Panc1 (cell line): Measurements from ENCODE around the gene CNN2. TPM values are rescaled to one million over a fixed set of nuclear protein-coding genes. Genes with fewer than 3 reads are reported as not detected.
A peak's percentile ranks its signal among the peaks of the same experiment; 100 is the strongest.

ENCODE experiments used
- ATAC-seq: fragments of 200-7000 bp; cut with Tn5 transposase; 2 replicates; pipeline ENCODE4 v1.9.1; 2020; ENCODE audit warnings: mild to moderate bottlenecking, moderate library complexity
- BruUV-seq: library from RNA; stranded (reverse); fragments of 400-500 nt; replicated peaks from 2 replicates; lab custom pipeline; 2021; lab: Mats Ljungman, UMichigan
- CTCF ChIA-PET: fragments of 300-600 bp; sonication (Branson Sonifier 250); formaldehyde crosslinking; loops from one replicate; lab custom pipeline; 2022; ENCODE audit warnings: antibody characterized with exemption; lab: Charles Lee
- POLR2A ChIA-PET: fragments of 300-600 bp; sonication (Branson Sonifier 250); formaldehyde crosslinking; loops from one replicate; lab custom pipeline; 2022; ENCODE audit warnings: antibody characterized with exemption; lab: Charles Lee
- DNase-seq: peaks from one replicate; pipeline ENCODE4 v3.0.0-alpha.2; 2010; ENCODE audit warnings: low read depth, low spot score
- H3K27ac ChIP-seq: 2 replicates; pipeline ENCODE4 v1.5.1; 2011; ENCODE audit warnings: mild to moderate bottlenecking, low read length, inconsistent platforms
- H3K27me3 ChIP-seq: fragments of 200-500 bp; sonication (Bioruptor generic); 2 replicates; pipeline ENCODE4 v1.6.0; 2014; ENCODE audit warnings: low read length, inconsistent platforms; ENCODE audit not compliant: control insufficient read depth, insufficient read depth
- H3K36me3 ChIP-seq: fragments of 200-500 bp; sonication (Bioruptor generic); 2 replicates; pipeline ENCODE4 v1.5.1; 2014; ENCODE audit warnings: inconsistent platforms, mild to moderate bottlenecking, low read length, moderate library complexity; ENCODE audit not compliant: control insufficient read depth, insufficient read depth
- H3K4me1 ChIP-seq: 2 replicates; pipeline ENCODE4 v1.5.1; 2011; ENCODE audit warnings: inconsistent platforms, mild to moderate bottlenecking, low read length, moderate library complexity; ENCODE audit not compliant: control insufficient read depth, insufficient read depth
- H3K4me3 ChIP-seq, 2 experiments: 2 replicates each; pipeline ENCODE4 v1.5.1; 2011 to 2012; ENCODE audit warnings: low read depth in 2 of 2, low read length in 2 of 2, mild to moderate bottlenecking in 2 of 2, inconsistent platforms in 1 of 2, moderate library complexity in 1 of 2
- H3K9me3 ChIP-seq: fragments of 200-500 bp; sonication (Bioruptor generic); 2 replicates; pipeline ENCODE4 v1.5.1; 2014; ENCODE audit warnings: low read depth, mild to moderate bottlenecking, inconsistent platforms, low read length, moderate library complexity; ENCODE audit not compliant: control insufficient read depth, insufficient read depth
- POLR2AphosphoS5 ChIP-seq: IDR thresholded peaks from 2 replicates; pipeline ENCODE4 v1.6.1; 2012; ENCODE audit warnings: mild to moderate bottlenecking, low read depth, low read length, moderate library complexity
- REST ChIP-seq, 2 experiments: IDR thresholded peaks; 2 replicates each; pipeline ENCODE4 v1.6.1; 2011 to 2012; ENCODE audit warnings: low read depth in 2 of 2, control low read depth in 1 of 2, low read length in 1 of 2, mild to moderate bottlenecking in 1 of 2, moderate library complexity in 1 of 2; ENCODE audit not compliant: insufficient read depth in 1 of 2
- SIN3A ChIP-seq: IDR thresholded peaks from 2 replicates; pipeline ENCODE4 v1.6.1; 2012; ENCODE audit warnings: low read depth, mild to moderate bottlenecking, low read length, moderate library complexity, borderline replicate concordance; ENCODE audit not compliant: insufficient read depth
- TCF7L2 ChIP-seq: IDR thresholded peaks from 2 replicates; pipeline ENCODE4 v1.6.1; 2011; ENCODE audit warnings: mild to moderate bottlenecking, low read depth, low read length, inconsistent platforms
- in situ Hi-C: cut with HindIII; loops from 2 replicates; pipeline ENCODE4 v1.10.0; 2016; ENCODE audit warnings: low sequenced_read_pairs, low pct_unique_long_range_greater_than_20kb
- intact Hi-C: fragments of 100-400 bp; cut with micrococcal nuclease; formaldehyde crosslinking; loops from one replicate; pipeline ENCODE4 v1.10.0; 2022; ENCODE audit not compliant: unreplicated experiment
- total RNA-seq: library from RNA; stranded (reverse); gene quantifications from one replicate; pipeline ENCODE4 v1.2.1, GENCODE V29; 2021; ENCODE audit not compliant: unreplicated experiment
- TF ChIP-seq, protein P1 (sequence below): fragments of 450-650 bp; IDR thresholded peaks from 2 replicates; pipeline ENCODE4 v1.5.1; 2017; ENCODE audit warnings: mild to moderate bottlenecking

CNN2 gene
- total RNA-seq, 1 experiment from 2014 or later: 203 TPM

GRCh38 chr19:1028062-1028926 is 1.9 kb downstream of the CNN2 start:
- peaks cover 9% of the 10 kb centered on the region; the same call in 1 of the 2 replicates for H3K36me3 ChIP-seq
- peak; percentile 14; the same call in 1 of the 2 replicates for TF ChIP-seq SIN3A
- TF ChIP-seq POLR2AphosphoS5: no peak
- peak; percentile 84 for TF ChIP-seq TCF7L2
- intact Hi-C loops (no loop called here), in situ Hi-C loops (no loop called here)
- no TSS peak for BruUV-seq
- ChIA-PET CTCF (interaction anchor here (0.6 kb wide), 2 partner anchors 193 to 348 kb away, joined by 7 to 17 read pairs; no protein-coding TSS in a partner anchor), POLR2A (interaction anchor here (0.6 to 0.7 kb wide), 3 partner anchors 13 to 329 kb away, joined by 5 to 11 read pairs (median 7); no protein-coding TSS in a partner anchor)
- H3K27me3 ChIP-seq: no peaks in the 10 kb centered on the region
- peak overlapping the region; percentile 82 to 94 for H3K4me3 ChIP-seq
- peak overlapping the region; percentile 94 for H3K27ac ChIP-seq
- DNase-seq (no peak), ATAC-seq (peak; percentile 71)
- H3K4me1 ChIP-seq: peaks cover 8% of the 10 kb centered on the region
- no peaks in the 10 kb centered on the region for H3K9me3 ChIP-seq

DNA sequence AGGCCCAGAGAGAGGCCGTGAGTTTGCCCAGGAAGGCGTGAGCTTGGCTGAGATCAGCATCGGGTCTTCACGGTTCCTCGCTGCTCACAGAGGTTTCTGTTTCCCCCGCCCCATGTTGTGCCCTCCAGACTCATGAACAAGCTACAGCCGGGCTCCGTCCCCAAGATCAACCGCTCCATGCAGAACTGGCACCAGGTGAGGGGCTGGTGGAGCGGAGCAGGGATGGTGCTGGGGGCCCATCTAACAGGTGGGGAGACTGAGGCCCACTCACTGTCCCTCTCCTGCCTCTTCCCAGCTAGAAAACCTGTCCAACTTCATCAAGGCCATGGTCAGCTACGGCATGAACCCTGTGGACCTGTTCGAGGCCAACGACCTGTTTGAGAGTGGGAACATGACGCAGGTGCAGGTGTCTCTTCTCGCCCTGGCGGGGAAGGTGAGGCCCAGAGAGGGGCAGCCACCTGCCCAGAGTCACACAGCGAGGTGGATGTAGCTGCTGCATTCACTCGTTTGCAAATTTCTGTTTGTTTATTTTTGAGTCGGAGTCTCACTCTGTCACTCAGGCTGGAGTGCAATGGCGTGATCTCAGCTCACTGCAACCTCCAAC is 6.0 kb downstream of the CNN2 start:
- ChIA-PET CTCF (no interaction called here), POLR2A (no interaction called here)
- no peak for ATAC-seq
- no peak overlapping the region for H3K4me3 ChIP-seq
- in situ Hi-C loops: no loop called here
- H3K27ac ChIP-seq: no peak overlapping the region
- H3K27me3 ChIP-seq: no peaks in the 10 kb centered on the region
- no peaks in the 10 kb centered on the region for H3K9me3 ChIP-seq
- DNase-seq: no peak
- intact Hi-C loops: no loop called here
- no peak for TF ChIP-seq TCF7L2
- peaks cover 8% of the 10 kb centered on the region for H3K4me1 ChIP-seq
- no TSS peak for BruUV-seq
- peaks cover 5% of the 10 kb centered on the region; the same call in 1 of the 2 replicates for H3K36me3 ChIP-seq

GRCh38 chr19:1035998-1036621 is 9.7 kb downstream of the CNN2 start:
- H3K9me3 ChIP-seq: no peaks in the 10 kb centered on the region
- H3K27me3 ChIP-seq: no peaks in the 10 kb centered on the region
- CTCF ChIA-PET: no interaction called here
- TF ChIP-seq TCF7L2 (no peak), REST (IDR thresholded peaks at IDR 0.05; ENCODE audit: insufficient read depth in 1 of 2, low read depth in 2 of 2, low read length in 1 of 2) (no peak), SIN3A (no peak)
- TF ChIP-seq, protein P1, sequence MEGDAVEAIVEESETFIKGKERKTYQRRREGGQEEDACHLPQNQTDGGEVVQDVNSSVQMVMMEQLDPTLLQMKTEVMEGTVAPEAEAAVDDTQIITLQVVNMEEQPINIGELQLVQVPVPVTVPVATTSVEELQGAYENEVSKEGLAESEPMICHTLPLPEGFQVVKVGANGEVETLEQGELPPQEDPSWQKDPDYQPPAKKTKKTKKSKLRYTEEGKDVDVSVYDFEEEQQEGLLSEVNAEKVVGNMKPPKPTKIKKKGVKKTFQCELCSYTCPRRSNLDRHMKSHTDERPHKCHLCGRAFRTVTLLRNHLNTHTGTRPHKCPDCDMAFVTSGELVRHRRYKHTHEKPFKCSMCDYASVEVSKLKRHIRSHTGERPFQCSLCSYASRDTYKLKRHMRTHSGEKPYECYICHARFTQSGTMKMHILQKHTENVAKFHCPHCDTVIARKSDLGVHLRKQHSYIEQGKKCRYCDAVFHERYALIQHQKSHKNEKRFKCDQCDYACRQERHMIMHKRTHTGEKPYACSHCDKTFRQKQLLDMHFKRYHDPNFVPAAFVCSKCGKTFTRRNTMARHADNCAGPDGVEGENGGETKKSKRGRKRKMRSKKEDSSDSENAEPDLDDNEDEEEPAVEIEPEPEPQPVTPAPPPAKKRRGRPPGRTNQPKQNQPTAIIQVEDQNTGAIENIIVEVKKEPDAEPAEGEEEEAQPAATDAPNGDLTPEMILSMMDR: no peak
- no peak overlapping the region for H3K4me3 ChIP-seq
- no peak for DNase-seq
- in situ Hi-C loops (no loop called here), intact Hi-C loops (no loop called here)
- H3K36me3 ChIP-seq: peaks cover 6% of the 10 kb centered on the region; the same call in 1 of the 2 replicates
- peaks cover 6% of the 10 kb centered on the region; the same call in 1 of the 2 replicates for H3K4me1 ChIP-seq
- no peak overlapping the region for H3K27ac ChIP-seq
- no peak for ATAC-seq
- POLR2A ChIA-PET: interaction anchor here (0.6 kb wide), 1 partner anchor 12 kb away, joined by 5 read pairs; no protein-coding TSS in a partner anchor
- BruUV-seq: no TSS peak
